ENCODE results near the gene NOP58.

DNA sequence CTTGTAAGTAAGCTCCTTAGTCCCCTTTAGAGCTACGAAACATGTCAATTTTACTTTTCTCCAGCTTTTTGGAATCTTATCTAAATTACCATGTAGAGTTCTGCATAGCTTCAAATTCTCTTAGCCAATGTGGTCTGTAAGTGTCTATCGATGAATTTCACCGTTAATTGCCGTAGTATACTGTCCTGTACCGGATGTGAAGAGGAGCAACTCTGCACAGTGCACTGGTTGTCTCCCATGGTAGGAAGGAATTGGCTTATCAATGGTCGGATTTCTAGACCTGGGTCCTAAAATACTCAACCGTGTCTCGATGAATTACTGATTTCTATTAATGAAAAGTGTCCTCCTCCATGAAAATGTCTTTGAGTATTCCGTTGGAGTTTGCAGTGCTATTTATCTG, 1.9 kb downstream of the NOP58 start:
- TF ChIP-seq, protein P1, sequence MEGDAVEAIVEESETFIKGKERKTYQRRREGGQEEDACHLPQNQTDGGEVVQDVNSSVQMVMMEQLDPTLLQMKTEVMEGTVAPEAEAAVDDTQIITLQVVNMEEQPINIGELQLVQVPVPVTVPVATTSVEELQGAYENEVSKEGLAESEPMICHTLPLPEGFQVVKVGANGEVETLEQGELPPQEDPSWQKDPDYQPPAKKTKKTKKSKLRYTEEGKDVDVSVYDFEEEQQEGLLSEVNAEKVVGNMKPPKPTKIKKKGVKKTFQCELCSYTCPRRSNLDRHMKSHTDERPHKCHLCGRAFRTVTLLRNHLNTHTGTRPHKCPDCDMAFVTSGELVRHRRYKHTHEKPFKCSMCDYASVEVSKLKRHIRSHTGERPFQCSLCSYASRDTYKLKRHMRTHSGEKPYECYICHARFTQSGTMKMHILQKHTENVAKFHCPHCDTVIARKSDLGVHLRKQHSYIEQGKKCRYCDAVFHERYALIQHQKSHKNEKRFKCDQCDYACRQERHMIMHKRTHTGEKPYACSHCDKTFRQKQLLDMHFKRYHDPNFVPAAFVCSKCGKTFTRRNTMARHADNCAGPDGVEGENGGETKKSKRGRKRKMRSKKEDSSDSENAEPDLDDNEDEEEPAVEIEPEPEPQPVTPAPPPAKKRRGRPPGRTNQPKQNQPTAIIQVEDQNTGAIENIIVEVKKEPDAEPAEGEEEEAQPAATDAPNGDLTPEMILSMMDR (IDR thresholded peaks at IDR 0.05; ENCODE audit: low read depth, low read length, poor library complexity, severe bottlenecking) = no peak
- no peak for TF ChIP-seq EZH2phosphoT487 (IDR thresholded peaks at IDR 0.05; ENCODE audit: borderline replicate concordance, low read length)

Data from DOHH2 (cell line).